ENCODE results near the gene MFRP. TPM values are rescaled to one million over a fixed set of nuclear protein-coding genes. Genes with fewer than 3 reads are reported as not detected.
A peak's percentile ranks its signal among the peaks of the same experiment; 100 is the strongest.

Gene MFRP
- total RNA-seq, 1 donor: not detected

- peak overlapping the region; percentile 64 for H3K4me3 ChIP-seq (ENCODE audit: low read depth, low read length)
- no peak for DNase-seq (ENCODE audit: low read depth)
- no peak for TF ChIP-seq CTCF (IDR thresholded peaks at IDR 0.05; ENCODE audit: insufficient read depth, low read depth, low read length)
These were observed 30.3 kb downstream of the MFRP start for GRCh38 chr11:119316016-119316728.

- peak; percentile 3 for TF ChIP-seq CTCF (IDR thresholded peaks at IDR 0.05; ENCODE audit: insufficient read depth, low read depth, low read length)
- no peak for DNase-seq (ENCODE audit: low read depth)
- peak overlapping the region; percentile 64 for H3K4me3 ChIP-seq (ENCODE audit: low read depth, low read length)
These were observed 31.1 kb downstream of the MFRP start for GRCh38 chr11:119315131-119316015.

GRCh38 chr11:119314726-119315125 is 31.8 kb downstream of the MFRP start:
- no peak for DNase-seq (ENCODE audit: low read depth)
- no peak overlapping the region for H3K4me3 ChIP-seq (ENCODE audit: low read depth, low read length)
- TF ChIP-seq CTCF (IDR thresholded peaks at IDR 0.05; ENCODE audit: insufficient read depth, low read depth, low read length): no peak

GRCh38 chr11:119310682-119311052 is 35.8 kb downstream of the MFRP start:
- DNase-seq (ENCODE audit: low read depth): no peak
- TF ChIP-seq CTCF (IDR thresholded peaks at IDR 0.05; ENCODE audit: insufficient read depth, low read depth, low read length): no peak
- H3K4me3 ChIP-seq (ENCODE audit: low read depth, low read length): no peak overlapping the region

GRCh38 chr11:119309953-119310681 is 36.4 kb downstream of the MFRP start:
- no peak overlapping the region for H3K4me3 ChIP-seq (ENCODE audit: low read depth, low read length)
- no peak for TF ChIP-seq CTCF (IDR thresholded peaks at IDR 0.05; ENCODE audit: insufficient read depth, low read depth, low read length)
- DNase-seq (ENCODE audit: low read depth): no peak

- DNase-seq (ENCODE audit: low read depth): no peak
- TF ChIP-seq CTCF (IDR thresholded peaks at IDR 0.05; ENCODE audit: insufficient read depth, low read depth, low read length): no peak
- H3K4me3 ChIP-seq (ENCODE audit: low read depth, low read length): no peak overlapping the region
These were observed 37.1 kb downstream of the MFRP start for GRCh38 chr11:119309411-119309810.
